Measurements from ENCODE around the gene DPEP2NB. TPM values are rescaled to one million over a fixed set of nuclear protein-coding genes. Genes with fewer than 3 reads are reported as not detected.
A peak's percentile ranks its signal among the peaks of the same experiment; 100 is the strongest.

Gene DPEP2NB
- total RNA-seq, 4 donors from 2014 or later, result not detected

- DNase-seq (ENCODE audit: extremely low spot score), result no peak
- TF ChIP-seq POLR2AphosphoS5 (IDR thresholded peaks at IDR 0.05) (no peak), EP300 (IDR thresholded peaks at IDR 0.05) (no peak), CTCF (IDR thresholded peaks at IDR 0.05) (no peak), POLR2A (IDR thresholded peaks at IDR 0.05; ENCODE audit: low read depth) (no peak)
- H3K4me1 ChIP-seq, result peaks cover 14 to 28% (median 23%) of the 10 kb centered on the region in 4 donors
- no peaks in the 10 kb centered on the region for H3K9me3 ChIP-seq
- H3K36me3 ChIP-seq, result no peaks in the 10 kb centered on the region
- WGBS, result 81% methylated on average over 3 of the region's 3 CpGs
- H3K4me3 ChIP-seq, result no peak overlapping the region
- intact Hi-C loops (cut with DNase I), result no loop called here
- H3K27me3 ChIP-seq, result peaks cover 0 to under 1% (median 0%) of the 10 kb centered on the region in 4 donors
- no peak overlapping the region for H3K27ac ChIP-seq (replicated peaks in 1 of 4)
Observed at GRCh38 chr16:67988675-67989074, 27.0 kb downstream of the DPEP2NB start.

- WGBS, result 65% methylated on average over 10 of the region's 11 CpGs
- Histone ChIP-seq H3K4me3 (no peak overlapping the region), H3K27ac (replicated peaks in 1 of 4) (peak overlapping the region in 1 of 4 donors; percentile 5), H3K27me3 (peaks cover 0 to 6% (median 0%) of the 10 kb centered on the region in 4 donors), H3K4me1 (peaks cover 4 to 22% (median 14%) of the 10 kb centered on the region in 4 donors), H3K9me3 (no peaks in the 10 kb centered on the region), H3K36me3 (no peaks in the 10 kb centered on the region)
- DNase-seq (ENCODE audit: extremely low spot score), result no peak
- intact Hi-C loops (cut with DNase I), result no loop called here
- TF ChIP-seq POLR2A (IDR thresholded peaks at IDR 0.05; ENCODE audit: low read depth), result peak; percentile 12
- no peak for TF ChIP-seq EP300 (IDR thresholded peaks at IDR 0.05)
- TF ChIP-seq POLR2AphosphoS5 (IDR thresholded peaks at IDR 0.05), result no peak
- no peak for TF ChIP-seq CTCF (IDR thresholded peaks at IDR 0.05)
Observed at GRCh38 chr16:67987460-67988160, 28.1 kb downstream of the DPEP2NB start.

- Histone ChIP-seq H3K36me3 (no peaks in the 10 kb centered on the region), H3K4me1 (peaks cover 4 to 22% (median 14%) of the 10 kb centered on the region in 4 donors), H3K9me3 (no peaks in the 10 kb centered on the region), H3K27me3 (peaks cover 0 to 10% (median 0%) of the 10 kb centered on the region in 4 donors), H3K27ac (replicated peaks in 1 of 4) (no peak overlapping the region), H3K4me3 (no peak overlapping the region)
- no peak for TF ChIP-seq POLR2A (IDR thresholded peaks at IDR 0.05; ENCODE audit: low read depth)
- TF ChIP-seq CTCF (IDR thresholded peaks at IDR 0.05), result no peak
- no peak for TF ChIP-seq EP300 (IDR thresholded peaks at IDR 0.05)
- TF ChIP-seq POLR2AphosphoS5 (IDR thresholded peaks at IDR 0.05), result no peak
- intact Hi-C loops (cut with DNase I), result no loop called here
- 91% methylated on average over 5 of the region's 5 CpGs for WGBS
- no peak for DNase-seq (ENCODE audit: extremely low spot score)
Observed at GRCh38 chr16:67986949-67987348, 28.8 kb downstream of the DPEP2NB start.

GRCh38 chr16:67982011-67982696 lies 33.6 kb downstream of the DPEP2NB start:
- 96% methylated on average over 39 of the region's 49 CpGs for WGBS
- intact Hi-C loops (cut with DNase I), result no loop called here
- H3K36me3 ChIP-seq, result no peaks in the 10 kb centered on the region
- H3K4me1 ChIP-seq, result peaks cover 9 to 22% (median 14%) of the 10 kb centered on the region in 4 donors
- H3K27ac ChIP-seq (replicated peaks in 1 of 4), result no peak overlapping the region
- no peak overlapping the region for H3K4me3 ChIP-seq
- TF ChIP-seq POLR2A (IDR thresholded peaks at IDR 0.05; ENCODE audit: low read depth), result no peak
- no peak for TF ChIP-seq EP300 (IDR thresholded peaks at IDR 0.05)
- TF ChIP-seq POLR2AphosphoS5 (IDR thresholded peaks at IDR 0.05), result no peak
- TF ChIP-seq CTCF (IDR thresholded peaks at IDR 0.05), result no peak
- no peak for DNase-seq (ENCODE audit: extremely low spot score)
- no peaks in the 10 kb centered on the region for H3K9me3 ChIP-seq
- peaks cover 0 to 31% (median 4%) of the 10 kb centered on the region in 4 donors for H3K27me3 ChIP-seq
